A549 (cell line): Measurements from ENCODE around the gene MNX1.

Experiments
- CHD4 ChIP-seq: fragments of 200-600 bp; sonication (generic); IDR thresholded peaks from 2 replicates; pipeline ENCODE4 v1.6.1; 2016; ENCODE audit warnings: antibody characterized with exemption, mild to moderate bottlenecking, borderline replicate concordance
- CTCF ChIP-seq: fragments of >200 bp; sonication (Bioruptor Twin); formaldehyde crosslinking; IDR thresholded peaks from 3 replicates; pipeline ENCODE4 v1.5.1; 2016

DNA sequence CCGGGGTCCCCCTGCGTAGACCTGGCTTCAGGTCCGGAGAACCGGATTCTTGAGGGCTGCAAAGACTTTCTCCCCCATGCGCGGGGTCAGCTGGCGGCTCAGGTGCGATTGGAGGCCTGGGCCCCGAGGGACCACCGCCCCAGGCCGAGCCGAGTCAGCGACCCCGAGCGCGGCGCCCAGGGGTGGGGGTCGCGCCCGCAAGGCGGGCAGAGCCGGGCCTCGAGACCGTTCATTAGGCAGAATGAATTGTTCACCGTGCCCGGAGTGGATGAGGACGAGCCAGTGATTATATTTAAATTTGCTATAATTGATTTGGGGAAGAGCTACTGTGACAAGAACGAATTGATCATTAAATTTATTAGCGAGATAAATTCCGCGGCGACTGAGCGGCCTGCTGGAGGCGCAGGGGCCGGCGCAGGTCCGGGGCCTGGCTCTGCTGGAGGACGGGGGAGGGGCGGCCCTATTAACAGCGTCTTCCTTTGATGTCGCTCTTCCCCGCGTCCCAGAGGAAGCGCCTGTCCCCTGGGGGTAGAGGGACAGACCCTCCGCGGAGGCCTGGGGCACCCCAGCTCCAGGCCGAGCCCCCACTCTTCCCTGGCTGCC lies 7.5 kb downstream of the MNX1 start:
- TF ChIP-seq CTCF: no peak
- no peak for TF ChIP-seq CHD4
